Measurements from ENCODE around the gene TST.

TST gene

DNA sequence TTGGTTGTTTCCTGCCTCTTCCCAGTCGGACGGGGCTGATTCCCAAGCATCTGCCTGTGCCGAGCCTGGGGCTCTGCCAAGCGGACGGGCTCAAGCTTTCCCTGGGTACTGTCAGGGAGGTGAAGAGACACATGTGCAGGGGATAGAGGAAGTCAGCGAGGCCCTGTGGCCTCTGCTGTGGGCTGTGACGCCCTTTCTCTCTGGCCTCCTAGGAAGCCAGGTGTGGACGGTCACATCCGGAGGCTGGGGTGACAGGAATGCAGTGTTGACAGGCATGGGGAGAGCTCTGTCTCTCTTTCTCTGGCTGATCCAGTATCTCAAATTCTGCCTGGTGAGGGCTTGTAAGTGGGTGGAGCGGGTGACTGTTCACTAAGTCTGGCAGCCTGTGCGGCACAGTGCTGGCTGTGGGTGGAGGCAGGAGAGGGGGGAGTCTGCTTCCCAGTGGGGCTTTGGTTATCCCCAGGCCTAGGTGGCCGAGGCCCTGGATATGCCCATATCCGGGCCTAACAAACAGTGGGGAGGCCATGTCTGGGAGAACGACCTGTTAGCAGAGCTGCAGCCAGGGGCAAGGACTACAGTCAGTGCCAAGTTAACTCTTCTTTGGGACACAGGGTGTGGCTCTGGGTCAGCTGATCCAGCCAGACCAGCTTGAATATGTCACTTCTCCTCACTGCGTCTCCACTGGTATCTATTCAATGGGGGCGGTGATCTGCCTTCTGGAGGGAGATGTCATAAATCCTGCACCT is 34.2 kb upstream of the TST start:
- no peak for DNase-seq

DNA sequence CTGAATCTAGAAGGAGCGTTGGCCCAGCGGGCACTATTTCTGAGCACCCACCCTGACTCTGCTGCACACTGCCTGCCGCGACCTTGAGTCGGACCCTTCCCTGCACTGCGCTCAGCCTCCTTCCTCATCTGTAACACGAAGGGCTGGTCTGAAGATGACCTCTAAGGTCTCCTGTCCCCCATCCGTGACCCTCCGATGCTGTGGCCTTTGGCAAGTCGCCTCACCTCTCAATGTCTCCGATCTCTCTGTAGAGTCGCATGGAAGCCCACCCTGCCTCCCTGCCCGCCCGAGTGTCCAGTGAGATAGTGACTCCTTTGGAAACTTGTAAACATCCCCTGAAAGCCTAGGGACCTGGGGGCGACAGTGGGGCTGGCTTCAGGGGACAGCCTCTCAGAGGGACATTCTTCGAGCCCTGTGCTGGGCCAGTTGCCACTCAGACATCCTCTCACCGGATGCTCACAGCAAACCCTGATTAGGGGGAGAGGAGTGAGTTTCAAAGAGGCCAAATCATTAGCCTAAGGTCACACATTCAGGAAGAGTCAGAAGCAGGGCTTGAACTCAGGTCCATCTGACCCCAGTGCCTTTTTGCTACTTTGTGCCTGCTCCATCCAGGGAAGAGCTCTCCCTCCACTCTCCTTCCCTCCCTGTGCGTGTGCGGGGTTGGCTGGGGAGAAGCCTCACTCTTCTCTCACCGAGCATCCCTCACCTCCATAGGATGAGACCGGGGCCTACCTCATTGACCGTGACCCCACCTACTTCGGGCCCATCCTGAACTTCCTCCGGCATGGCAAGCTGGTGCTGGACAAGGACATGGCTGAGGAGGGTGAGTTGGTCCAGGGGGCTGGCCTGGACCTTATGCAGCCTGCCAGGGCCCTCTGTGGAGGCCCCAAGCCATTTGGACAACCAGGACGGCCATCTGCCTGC is 33.4 kb upstream of the TST start:
- no peak for DNase-seq

GRCh38 chr22:37051391-37052385 is 32.4 kb upstream of the TST start, which contains the start of gene KCTD17:
KCTD17 (plus strand) TSS chr22:37051742; CDS start chr22:37051761, 19 bp downstream.
- peak; percentile 27 to 54 for DNase-seq

GRCh38 chr22:37050913-37051312 is 31.7 kb upstream of the TST start:
- DNase-seq = no peak

- DNase-seq = no peak
Measured at GRCh38 chr22:37049224-37049623, 30.0 kb upstream of the TST start.

GRCh38 chr22:37048133-37048532 is 28.9 kb upstream of the TST start:
- DNase-seq = no peak

- no peak for DNase-seq
Measured at GRCh38 chr22:37047006-37047405, 27.8 kb upstream of the TST start.

- DNase-seq = no peak
Measured at GRCh38 chr22:37046589-37046988, 27.3 kb upstream of the TST start.

GRCh38 chr22:37045958-37046357 is 26.7 kb upstream of the TST start:
- DNase-seq = no peak

DNA sequence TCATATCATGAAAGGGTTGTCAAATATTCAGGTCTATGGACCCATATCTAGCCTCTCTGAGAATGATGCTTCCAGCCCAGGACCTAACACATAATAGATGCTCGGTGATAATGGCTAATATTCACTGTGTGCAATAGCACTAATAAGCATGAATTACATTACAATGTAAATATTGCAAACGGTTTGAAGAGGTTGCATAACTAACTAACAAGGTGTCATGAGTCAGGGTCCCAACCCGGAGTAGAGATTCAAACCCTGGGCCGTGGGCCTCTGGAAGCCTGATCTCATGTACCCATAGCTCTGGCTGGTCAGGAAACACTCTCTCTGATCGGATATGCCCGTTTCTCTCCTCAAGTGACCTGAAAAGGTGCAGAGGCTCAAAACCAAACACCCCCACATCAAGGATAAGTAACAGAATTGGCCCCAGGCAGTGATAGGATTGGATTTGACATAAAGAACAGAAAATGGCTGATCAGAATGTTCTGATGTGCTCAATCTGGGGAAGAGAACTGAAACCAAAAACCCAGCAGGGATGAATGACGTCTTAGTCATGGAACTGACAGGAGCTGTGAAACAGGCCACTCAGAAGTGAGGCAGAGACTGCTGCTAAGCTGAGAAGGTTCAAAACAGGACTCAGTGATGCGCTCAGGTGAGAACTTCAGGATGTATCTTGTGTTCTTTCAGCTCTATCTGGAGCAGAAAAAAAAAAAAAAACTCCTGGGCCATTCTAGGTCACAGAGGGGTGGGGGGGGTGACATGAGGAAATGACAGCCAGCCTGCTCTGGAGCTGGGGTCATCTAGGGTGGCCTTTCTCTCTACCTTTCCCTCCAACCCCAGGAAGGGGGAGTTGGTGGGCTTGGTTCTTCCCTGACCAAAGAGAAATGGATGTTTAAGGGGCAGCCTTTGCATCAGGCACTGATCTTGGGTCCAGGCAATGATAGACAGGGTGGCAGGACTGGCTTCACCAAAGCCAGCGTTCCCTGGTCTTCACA is 25.7 kb upstream of the TST start:
- no peak for DNase-seq

DNA sequence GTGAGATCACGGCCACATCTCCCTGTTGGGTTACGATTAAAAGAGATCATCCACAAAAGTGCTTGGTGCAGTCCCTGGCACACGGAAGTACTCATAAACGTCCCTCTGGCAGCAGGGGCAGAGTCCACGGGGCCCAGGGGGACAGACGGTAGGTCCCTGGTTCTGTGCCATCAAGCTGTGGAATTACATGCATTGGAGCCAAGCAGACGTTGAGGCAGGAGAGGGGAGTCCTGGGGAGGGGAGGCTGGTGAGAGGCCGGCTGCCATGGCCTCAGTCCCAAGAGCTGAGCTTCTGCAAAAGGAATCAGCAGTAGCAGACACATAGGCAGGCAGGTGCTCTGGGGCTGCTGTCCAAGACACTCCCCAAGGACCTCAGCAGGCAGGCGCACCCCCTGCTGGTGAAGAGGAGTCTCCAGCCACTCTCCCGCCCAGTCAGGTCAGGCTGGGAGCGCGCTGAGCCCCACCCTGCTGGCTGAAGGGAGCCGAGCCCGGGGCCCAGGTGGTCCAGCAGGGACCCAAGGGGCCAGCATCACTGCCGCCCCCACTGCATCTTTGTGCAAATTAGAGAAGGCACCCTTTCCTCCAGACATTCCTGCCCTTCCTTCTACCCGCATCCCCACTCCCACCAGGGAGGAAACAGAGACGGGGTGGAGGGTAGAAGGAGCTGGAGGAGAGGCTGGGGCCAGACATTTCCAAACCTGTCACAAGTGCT is 24.7 kb upstream of the TST start:
- no peak for DNase-seq

GRCh38 chr22:37043209-37043827 is 24.1 kb upstream of the TST start:
- DNase-seq = no peak

GRCh38 chr22:37039466-37039865 is 20.2 kb upstream of the TST start:
- no peak for DNase-seq

DNA sequence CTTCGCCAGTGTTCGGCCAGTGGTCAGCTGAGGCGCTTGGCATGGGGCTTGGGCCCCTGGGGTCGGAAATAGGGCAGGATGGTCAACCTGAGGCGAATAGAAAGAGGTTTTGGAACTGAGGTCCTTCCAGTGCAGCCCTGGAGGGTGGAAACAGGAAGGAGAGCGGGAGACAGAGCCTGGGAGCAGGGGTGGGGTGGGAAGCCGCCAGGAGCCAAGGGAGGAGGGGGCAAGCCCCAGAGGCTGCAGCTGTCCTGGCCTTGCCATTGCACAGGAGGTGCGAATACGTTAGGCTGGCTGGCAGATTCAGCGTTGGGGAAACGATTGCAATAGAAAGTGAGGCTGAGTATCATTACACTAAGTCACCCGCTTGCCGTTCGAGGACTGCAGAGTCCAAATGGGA is 18.4 kb upstream of the TST start:
- no peak for DNase-seq

GRCh38 chr22:37036655-37037377 is 17.6 kb upstream of the TST start:
- no peak for DNase-seq

DNA sequence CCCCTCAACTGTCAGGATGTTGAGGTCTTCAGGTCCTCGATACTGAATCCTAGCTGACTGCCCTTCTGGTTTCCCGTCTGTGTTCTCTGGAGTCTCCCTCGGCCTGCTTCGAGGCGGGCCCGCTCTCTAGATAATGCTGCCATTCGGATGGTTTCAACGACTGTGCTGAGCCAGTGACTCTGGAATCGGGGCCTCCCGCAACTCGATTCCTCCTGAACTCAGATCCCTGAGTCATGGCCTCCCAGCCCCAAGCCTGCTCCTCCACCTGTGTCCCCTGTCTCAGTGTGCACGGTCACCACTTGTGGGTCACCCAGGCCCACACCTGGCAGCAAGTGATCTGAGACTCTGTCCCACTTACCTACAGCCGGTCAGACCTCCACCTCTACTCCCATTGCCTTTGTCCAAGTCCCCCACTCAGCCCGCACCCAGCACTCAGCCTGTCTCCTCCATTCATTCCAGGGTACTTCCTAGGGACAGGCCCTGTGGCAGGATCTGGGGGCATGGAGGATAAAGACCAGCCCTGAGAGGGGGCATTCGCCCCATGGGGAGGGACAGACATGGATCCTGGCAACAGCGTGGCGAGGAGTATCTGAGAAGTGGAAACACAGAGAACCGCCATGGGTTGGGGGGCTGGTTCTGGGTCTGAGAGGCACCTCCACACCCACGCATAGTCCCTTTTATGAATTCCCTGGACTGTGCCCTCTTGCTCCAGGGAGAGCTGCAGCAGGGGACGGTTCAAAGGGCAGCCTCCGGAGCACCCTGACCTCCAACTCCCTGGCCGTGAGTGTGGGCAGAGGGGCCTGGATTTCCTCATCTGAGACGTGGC is 14.6 kb upstream of the TST start:
- no peak for DNase-seq

GRCh38 chr22:37032535-37033460 is 13.6 kb upstream of the TST start:
- no peak for DNase-seq

GRCh38 chr22:37032134-37032534 is 12.9 kb upstream of the TST start:
- DNase-seq = no peak

All from NCI-H2081 (cell line).